Peyer's patch (tissue), 4 donors: ENCODE measurements around the gene KCNK1.

Source experiments
- POLR2A ChIP-seq, 2 donors: fragments of 450-650 bp; IDR thresholded peaks; one replicate each; pipeline ENCODE4 v1.5.1; 2017; ENCODE audit warnings: antibody characterized with exemption in 2 of 2, mild to moderate bottlenecking in 2 of 2, moderate library complexity in 2 of 2
- TF ChIP-seq, protein P1 (sequence below), 6 experiments: fragments of 450-650 bp in 4 of 6; fragments of 200-600 bp in 2 of 6; sonication (generic) in 1 of 6; IDR thresholded peaks; one replicate each; pipeline ENCODE4 v1.5.1; 2017 to 2019; ENCODE audit warnings: antibody characterized with exemption in 6 of 6, mild to moderate bottlenecking in 3 of 6, moderate library complexity in 1 of 6

DNA sequence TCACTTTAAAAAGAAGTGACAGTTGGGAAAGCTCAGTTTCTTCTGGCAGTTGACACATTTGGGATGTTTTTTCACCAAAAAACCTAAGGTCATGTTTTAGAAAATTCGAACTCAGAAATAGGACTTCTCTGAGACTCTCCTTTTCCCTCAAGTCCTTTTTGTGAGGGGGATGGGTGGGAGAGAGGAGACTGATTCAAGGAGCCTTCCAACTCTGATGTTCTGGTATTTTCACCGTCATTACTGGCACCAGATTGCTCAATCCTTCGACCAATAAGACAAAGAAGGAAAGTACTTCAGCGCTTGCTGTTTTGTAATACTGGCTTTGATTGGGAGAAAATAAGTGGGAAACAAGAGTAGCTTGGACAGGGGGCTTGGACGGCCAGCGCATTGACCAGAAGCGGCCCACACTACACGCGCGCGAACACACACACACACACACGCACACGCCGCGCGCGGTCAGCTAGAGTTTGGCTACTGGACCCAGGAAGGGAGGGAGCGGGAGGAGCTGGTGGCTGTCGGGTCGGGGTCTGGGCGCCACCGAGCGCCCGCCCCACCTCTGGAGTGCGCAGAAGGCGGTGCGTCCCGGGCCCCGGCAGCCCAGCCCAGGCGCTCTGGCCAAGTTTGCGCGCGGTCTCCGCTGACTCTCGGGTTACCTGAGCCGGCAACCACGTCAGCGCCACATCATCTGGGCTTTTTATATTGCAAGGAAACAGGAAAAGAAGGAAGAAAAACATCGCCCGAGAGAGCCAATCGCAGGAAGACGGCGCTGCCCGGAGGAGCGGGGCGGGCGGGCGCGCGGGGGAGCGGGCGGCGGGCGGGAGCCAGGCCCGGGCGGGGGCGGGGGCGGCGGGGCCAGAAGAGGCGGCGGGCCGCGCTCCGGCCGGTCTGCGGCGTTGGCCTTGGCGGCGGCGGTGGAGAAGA, at the start of gene KCNK1:
- TF ChIP-seq, protein P1, sequence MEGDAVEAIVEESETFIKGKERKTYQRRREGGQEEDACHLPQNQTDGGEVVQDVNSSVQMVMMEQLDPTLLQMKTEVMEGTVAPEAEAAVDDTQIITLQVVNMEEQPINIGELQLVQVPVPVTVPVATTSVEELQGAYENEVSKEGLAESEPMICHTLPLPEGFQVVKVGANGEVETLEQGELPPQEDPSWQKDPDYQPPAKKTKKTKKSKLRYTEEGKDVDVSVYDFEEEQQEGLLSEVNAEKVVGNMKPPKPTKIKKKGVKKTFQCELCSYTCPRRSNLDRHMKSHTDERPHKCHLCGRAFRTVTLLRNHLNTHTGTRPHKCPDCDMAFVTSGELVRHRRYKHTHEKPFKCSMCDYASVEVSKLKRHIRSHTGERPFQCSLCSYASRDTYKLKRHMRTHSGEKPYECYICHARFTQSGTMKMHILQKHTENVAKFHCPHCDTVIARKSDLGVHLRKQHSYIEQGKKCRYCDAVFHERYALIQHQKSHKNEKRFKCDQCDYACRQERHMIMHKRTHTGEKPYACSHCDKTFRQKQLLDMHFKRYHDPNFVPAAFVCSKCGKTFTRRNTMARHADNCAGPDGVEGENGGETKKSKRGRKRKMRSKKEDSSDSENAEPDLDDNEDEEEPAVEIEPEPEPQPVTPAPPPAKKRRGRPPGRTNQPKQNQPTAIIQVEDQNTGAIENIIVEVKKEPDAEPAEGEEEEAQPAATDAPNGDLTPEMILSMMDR (IDR thresholded peaks at IDR 0.05) = no peak
- TF ChIP-seq POLR2A (IDR thresholded peaks at IDR 0.05) = peak; percentile 81 to 82
